Measurements from ENCODE around the gene RSPRY1.
"Not testable (repeated sequence)": the region's sequence is repeated elsewhere in the genome, so short reads cannot be mapped to it uniquely, and the experiment has no call there.

RSPRY1 gene

GRCh38 chr16:57186872-57187854 is 1.0 kb downstream of the RSPRY1 start:
- peak; percentile 46 for DNase-seq (ENCODE audit: low spot score)

- DNase-seq (ENCODE audit: low spot score) = not testable (repeated sequence)
Measured at GRCh38 chr16:57187902-57188710, 2.0 kb downstream of the RSPRY1 start.

- DNase-seq (ENCODE audit: low spot score) = no peak
Measured at GRCh38 chr16:57188711-57189002, 2.5 kb downstream of the RSPRY1 start.

GRCh38 chr16:57189527-57189926 is 3.4 kb downstream of the RSPRY1 start:
- DNase-seq (ENCODE audit: low spot score) = not testable (repeated sequence)

GRCh38 chr16:57190136-57190535 is 4.0 kb downstream of the RSPRY1 start:
- DNase-seq (ENCODE audit: low spot score) = no peak

- no peak for DNase-seq (ENCODE audit: low spot score)
Measured at GRCh38 chr16:57191056-57191571, 5.0 kb downstream of the RSPRY1 start.

GRCh38 chr16:57192146-57192545 is 6.0 kb downstream of the RSPRY1 start:
- DNase-seq (ENCODE audit: low spot score) = no peak

- DNase-seq (ENCODE audit: low spot score) = no peak
Measured at GRCh38 chr16:57192720-57193486, 6.8 kb downstream of the RSPRY1 start.

GRCh38 chr16:57194512-57194911 is 8.4 kb downstream of the RSPRY1 start:
- DNase-seq (ENCODE audit: low spot score) = no peak

- no peak for DNase-seq (ENCODE audit: low spot score)
Measured at GRCh38 chr16:57196286-57196685, 10.2 kb downstream of the RSPRY1 start.

- DNase-seq (ENCODE audit: low spot score) = no peak
Measured at GRCh38 chr16:57196753-57197152, 10.6 kb downstream of the RSPRY1 start.

- not testable (repeated sequence) for DNase-seq (ENCODE audit: low spot score)
Measured at GRCh38 chr16:57200321-57200720, 14.2 kb downstream of the RSPRY1 start.

GRCh38 chr16:57200926-57201325 is 14.8 kb downstream of the RSPRY1 start:
- DNase-seq (ENCODE audit: low spot score) = not testable (repeated sequence)

GRCh38 chr16:57202095-57202886 is 16.2 kb downstream of the RSPRY1 start:
- no peak for DNase-seq (ENCODE audit: low spot score)

- no peak for DNase-seq (ENCODE audit: low spot score)
Measured at GRCh38 chr16:57203451-57203850, 17.3 kb downstream of the RSPRY1 start.

GRCh38 chr16:57204675-57205074 is 18.5 kb downstream of the RSPRY1 start:
- no peak for DNase-seq (ENCODE audit: low spot score)

- DNase-seq (ENCODE audit: low spot score) = no peak
Measured at GRCh38 chr16:57208926-57209325, 22.8 kb downstream of the RSPRY1 start.

GRCh38 chr16:57209780-57210179 is 23.7 kb downstream of the RSPRY1 start:
- DNase-seq (ENCODE audit: low spot score) = no peak

GRCh38 chr16:57213462-57213861 is 27.3 kb downstream of the RSPRY1 start:
- no peak for DNase-seq (ENCODE audit: low spot score)

GRCh38 chr16:57216968-57217367 is 30.8 kb downstream of the RSPRY1 start:
- DNase-seq (ENCODE audit: low spot score) = no peak

GRCh38 chr16:57223057-57223456 is 36.9 kb downstream of the RSPRY1 start:
- no peak for DNase-seq (ENCODE audit: low spot score)
